ENCODE data around the gene DEFB132. TPM values are rescaled to one million over a fixed set of nuclear protein-coding genes. Genes with fewer than 3 reads are reported as not detected.

DEFB132 gene
- not detected in 2 replicates for total RNA-seq

GRCh38 chr20:257419-257818, at the start of gene DEFB132:
Gene DEFB132 (plus strand): TSS chr20:257724. CDS start chr20:257779, 55 bp downstream.

GRCh38 chr20:226958-227357, 30.6 kb upstream of the DEFB132 start, which contains the start of gene DEFB129:
Gene DEFB129 (plus strand): TSS chr20:227258. CDS start chr20:227289, 31 bp downstream.

GRCh38 chr20:290084-290831, 32.7 kb downstream of the DEFB132 start, which contains the start of gene C20orf96:
Gene C20orf96 (minus strand): TSS chr20:290750. CDS start chr20:290610, 140 bp downstream.

DNA sequence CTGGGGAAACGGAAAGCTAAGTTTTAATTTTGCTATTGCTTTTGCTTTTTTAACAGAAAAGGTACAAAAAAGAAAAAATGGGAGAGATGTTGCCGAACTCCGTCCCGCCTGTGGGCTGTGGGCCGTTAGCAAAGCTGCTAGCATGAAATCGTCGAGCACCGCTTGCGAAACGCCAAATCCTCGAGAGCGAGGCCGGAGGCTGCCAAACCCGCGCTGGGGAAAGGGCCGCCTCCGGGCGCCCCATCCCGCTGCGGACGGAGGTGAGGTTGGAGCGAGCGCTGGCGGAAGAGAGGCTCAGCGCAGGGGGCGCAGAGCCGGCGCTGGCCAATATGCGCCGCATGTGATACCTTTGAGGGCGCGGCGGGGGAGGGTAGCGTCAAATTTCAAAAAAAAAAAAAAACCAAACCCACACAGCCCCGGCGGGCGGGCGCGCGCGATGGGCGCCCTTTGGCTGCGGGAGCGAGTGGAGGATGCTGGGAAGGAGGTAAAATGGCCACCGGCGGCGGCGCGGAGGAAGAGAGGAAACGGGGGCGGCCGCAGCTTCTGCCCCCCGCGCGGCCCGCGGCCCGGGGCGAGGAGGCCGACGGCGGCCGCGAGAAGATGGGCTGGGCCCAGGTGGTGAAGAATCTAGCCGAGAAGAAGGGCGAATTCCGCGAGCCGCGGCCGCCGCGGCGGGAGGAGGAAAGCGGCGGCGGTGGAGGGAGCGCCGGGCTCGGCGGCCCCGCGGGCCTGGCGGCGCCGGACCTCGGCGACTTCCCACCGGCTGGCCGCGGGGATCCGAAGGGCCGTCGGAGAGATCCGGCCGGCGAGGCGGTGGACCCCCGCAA, 39.8 kb downstream of the DEFB132 start, which contains the start of gene ZCCHC3:
TSS of gene ZCCHC3 (plus strand) at position 473 of the 827 bp plus-strand sequence. CDS start at position 490, 17 bp downstream.

Other genes starting within 250 kb of the DEFB132 start
- gene DEFB125, start 170.1 kb upstream of the DEFB132 start, total RNA-seq, result not detected in 2 replicates
- not detected in 2 replicates for gene DEFB126, start 115.1 kb upstream of the DEFB132 start, total RNA-seq
- gene DEFB127, start 100.3 kb upstream of the DEFB132 start, total RNA-seq, result not detected in 2 replicates
- not detected in 2 replicates for gene DEFB128, start 68.0 kb upstream of the DEFB132 start, total RNA-seq
- not detected in 2 replicates for gene DEFB129, start 30.5 kb upstream of the DEFB132 start, total RNA-seq
- gene C20orf96, start 33.0 kb downstream of the DEFB132 start, total RNA-seq, result 1.3 and 3.3 TPM in 2 replicates
- 18.2 and 19.3 TPM in 2 replicates for gene ZCCHC3, start 39.8 kb downstream of the DEFB132 start, total RNA-seq
- gene SOX12, start 67.8 kb downstream of the DEFB132 start, total RNA-seq, result 9.9 TPM in 2 replicates
- 32.0 and 35.9 TPM in 2 replicates for gene NRSN2, start 89.4 kb downstream of the DEFB132 start, total RNA-seq
- 72.6 and 78.5 TPM in 2 replicates for gene TRIB3, start 123.0 kb downstream of the DEFB132 start, total RNA-seq
- 95.5 and 97.1 TPM in 2 replicates for gene RBCK1, start 150.6 kb downstream of the DEFB132 start, total RNA-seq
- 23.3 and 28.2 TPM in 2 replicates for gene TBC1D20, start 204.8 kb downstream of the DEFB132 start, total RNA-seq